ENCODE measurements around the gene FGFRL1. TPM values are rescaled to one million over a fixed set of nuclear protein-coding genes. Genes with fewer than 3 reads are reported as not detected.

FGFRL1 gene
- total and polyA plus RNA-seq, 2 of the 13 experiments (the other 11 are each of a cell fraction or from before 2014, with no cell fraction given) = 19.1 to 30.6 TPM

- peaks cover 9 to 29% of the 10 kb centered on the region in 2 experiments; a peak in 4 of 5 replicates for H3K27me3 ChIP-seq (ENCODE audit: control insufficient read depth in 1 of 2, insufficient read depth in 2 of 2, low read length in 2 of 2)
- H3K9me3 ChIP-seq (ENCODE audit: low read length) = no peaks in the 10 kb centered on the region
- no peaks in the 10 kb centered on the region for H3K79me2 ChIP-seq (ENCODE audit: insufficient read depth, low read length)
- WGBS (ENCODE audit: low lambda C conversion rate) = 33% methylated on average over 4 of the region's 18 CpGs
- FAIRE-seq (no peak), ATAC-seq (no peak), DNase-seq (ENCODE audit: low spot score) (no peak)
- TF ChIP-seq CHD2 (IDR thresholded peaks at IDR 0.05; ENCODE audit: low read depth, low read length) = no peak
- TF ChIP-seq GATA4 (IDR thresholded peaks at IDR 0.05; ENCODE audit: borderline replicate concordance, low read depth) = no peak
- H3K4me1 ChIP-seq (ENCODE audit: insufficient read depth, low read length) = peaks cover 30% of the 10 kb centered on the region
- no peak overlapping the region for H3K4me3 ChIP-seq (replicated peaks in 1 of 3; ENCODE audit: insufficient read depth in 1 of 3, low read depth in 2 of 3, low read length in 3 of 3)
- in situ Hi-C loops (cut with HindIII; ENCODE audit: extremely low pct_ligation_motif_present, low pct_unique_long_range_greater_than_20kb) (no loop called here), intact Hi-C loops (cut with micrococcal nuclease; ENCODE audit: unreplicated experiment) (no loop called here)
- H3K4me2 ChIP-seq (ENCODE audit: low read depth, low read length) = no peak overlapping the region
- no peak overlapping the region for H2AFZ ChIP-seq (ENCODE audit: low read length)
- ChIA-PET POLR2A (no interaction called here), CTCF (ENCODE audit: low intra/inter-chr PET ratio, low total read pairs) (no interaction called here)
- no peaks in the 10 kb centered on the region for H4K20me1 ChIP-seq (ENCODE audit: insufficient read depth, low read length)
- H3K36me3 ChIP-seq (replicated peaks in 1 of 2; ENCODE audit: control insufficient read depth in 1 of 2, insufficient read depth in 2 of 2, low read length in 2 of 2) = no peaks in the 10 kb centered on the region
- no TSS peak for BruUV-seq (replicated peaks)
- H3K9ac ChIP-seq (ENCODE audit: insufficient read depth, low read depth, low read length) = no peak overlapping the region
- H3K27ac ChIP-seq (ENCODE audit: extremely low read length, insufficient read depth, low read length) = no peak overlapping the region
Observed at GRCh38 chr4:999882-1000425, 11.5 kb upstream of the FGFRL1 start.

GRCh38 chr4:1000686-1001260 lies 10.7 kb upstream of the FGFRL1 start:
- no TSS peak for BruUV-seq (replicated peaks)
- intact Hi-C loops (cut with micrococcal nuclease; ENCODE audit: unreplicated experiment) = no loop called here
- Histone ChIP-seq H3K79me2 (ENCODE audit: insufficient read depth, low read length) (no peaks in the 10 kb centered on the region), H3K27ac (ENCODE audit: extremely low read length, insufficient read depth, low read length) (no peak overlapping the region), H3K9me3 (ENCODE audit: low read length) (no peaks in the 10 kb centered on the region), H3K27me3 (ENCODE audit: control insufficient read depth in 1 of 2, insufficient read depth in 2 of 2, low read length in 2 of 2) (peaks cover 11 to 35% of the 10 kb centered on the region in 2 experiments; a peak in 4 of 5 replicates), H3K9ac (ENCODE audit: insufficient read depth, low read depth, low read length) (no peak overlapping the region), H3K36me3 (replicated peaks in 1 of 2; ENCODE audit: control insufficient read depth in 1 of 2, insufficient read depth in 2 of 2, low read length in 2 of 2) (no peaks in the 10 kb centered on the region), H3K4me1 (ENCODE audit: insufficient read depth, low read length) (peaks cover 22% of the 10 kb centered on the region), H4K20me1 (ENCODE audit: insufficient read depth, low read length) (no peaks in the 10 kb centered on the region), H3K4me3 (replicated peaks in 1 of 3; ENCODE audit: insufficient read depth in 1 of 3, low read depth in 2 of 3, low read length in 3 of 3) (no peak overlapping the region), H3K4me2 (ENCODE audit: low read depth, low read length) (no peak overlapping the region), H2AFZ (ENCODE audit: low read length) (no peak overlapping the region)
- TF ChIP-seq ZNF7 (CRISPR knock-in tag; IDR thresholded peaks at IDR 0.05) (no peak), ZBTB42 (CRISPR knock-in tag; IDR thresholded peaks at IDR 0.05) (no peak), RFXANK (CRISPR knock-in tag; IDR thresholded peaks at IDR 0.05) (no peak), MYPOP (CRISPR knock-in tag; IDR thresholded peaks at IDR 0.05) (no peak), FLYWCH1 (CRISPR knock-in tag; IDR thresholded peaks at IDR 0.05) (no peak), FOSL2 (CRISPR knock-in tag; IDR thresholded peaks at IDR 0.05) (no peak), NFE2L2 (IDR thresholded peaks at IDR 0.05; ENCODE audit: low read length) (no peak), IKZF1 (IDR thresholded peaks at IDR 0.05) (no peak), CBX1 (IDR thresholded peaks at IDR 0.05; ENCODE audit: low read depth) (no peak), ZNF441 (CRISPR knock-in tag; IDR thresholded peaks at IDR 0.05; ENCODE audit: borderline replicate concordance) (no peak)
- no peak for FAIRE-seq
- 60% methylated on average over 1 of the region's 15 CpGs for WGBS (ENCODE audit: low lambda C conversion rate)
- CTCF ChIA-PET (ENCODE audit: low intra/inter-chr PET ratio, low total read pairs) = no interaction called here
- POLR2A ChIA-PET = no interaction called here
- DNase-seq (ENCODE audit: low spot score) = no peak
- in situ Hi-C loops (cut with HindIII; ENCODE audit: extremely low pct_ligation_motif_present, low pct_unique_long_range_greater_than_20kb) = no loop called here
- no peak for ATAC-seq

Data from HepG2 (cell line).